ENCODE results near the gene STMN3.
"Not testable (repeated sequence)": the region's sequence is repeated elsewhere in the genome, so short reads cannot be mapped to it uniquely, and the experiment has no call there.

Gene STMN3

GRCh38 chr20:63664143-63664851 is 11.1 kb upstream of the STMN3 start:
- no peak overlapping the region for H3K4me3 ChIP-seq
- H3K27ac ChIP-seq: no peak overlapping the region
- DNase-seq (ENCODE audit: low read depth, low spot score): no peak
- no peaks in the 10 kb centered on the region for H3K9me3 ChIP-seq (ENCODE audit: low read depth, low read length)
- no peak overlapping the region for H3K9ac ChIP-seq (ENCODE audit: insufficient read length)
- no peak for TF ChIP-seq FOXP2 (optimal IDR thresholded peaks at IDR 0.05; ENCODE audit: control extremely low read depth, extremely low read length, insufficient read depth)
- no peak for TF ChIP-seq POLR2AphosphoS5 (IDR thresholded peaks at IDR 0.05; ENCODE audit: borderline replicate concordance, low read depth, low read length)
- TF ChIP-seq EZH2 (IDR thresholded peaks at IDR 0.05): no peak
- peaks cover 42% of the 10 kb centered on the region for H3K36me3 ChIP-seq (ENCODE audit: insufficient read depth, low read length)

DNA sequence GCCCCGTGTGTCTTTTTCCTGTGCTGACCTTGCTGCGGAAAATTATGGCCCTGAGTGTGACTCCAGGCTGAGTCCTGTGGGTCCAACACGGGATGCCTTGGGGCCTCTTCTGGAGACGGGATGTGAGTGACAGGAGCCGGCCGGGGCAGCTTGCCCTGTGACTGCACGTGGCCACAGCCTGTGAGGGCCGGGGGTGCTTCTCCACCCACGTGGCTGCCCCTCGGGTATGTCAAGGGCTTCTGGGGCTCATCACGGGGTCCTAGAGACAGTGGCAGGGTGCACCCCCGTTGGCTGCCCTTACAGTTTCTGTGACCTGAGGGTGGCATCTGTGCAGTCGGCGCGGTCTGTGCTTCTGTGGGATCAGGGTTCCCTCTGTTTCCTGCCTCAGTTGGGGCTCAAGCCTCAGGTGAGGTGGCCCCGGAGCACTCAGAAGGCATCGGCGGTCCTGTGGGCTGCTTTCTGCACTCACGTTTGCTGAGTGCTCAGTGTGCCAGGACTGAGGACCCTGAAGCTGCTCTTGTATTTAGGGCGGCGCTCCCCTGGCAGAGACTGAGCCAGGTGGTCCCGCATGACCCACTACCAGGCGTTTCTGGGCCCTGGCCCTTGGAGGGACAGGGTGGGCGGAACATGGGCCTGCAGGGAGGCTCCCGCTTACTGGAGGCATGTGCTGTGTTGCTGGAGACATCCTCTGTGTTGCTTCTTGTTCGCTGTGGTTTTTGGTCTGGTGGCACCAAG is 10.3 kb upstream of the STMN3 start:
- TF ChIP-seq EZH2 (IDR thresholded peaks at IDR 0.05) (no peak), FOXP2 (optimal IDR thresholded peaks at IDR 0.05; ENCODE audit: control extremely low read depth, extremely low read length, insufficient read depth) (no peak), POLR2AphosphoS5 (IDR thresholded peaks at IDR 0.05; ENCODE audit: borderline replicate concordance, low read depth, low read length) (no peak)
- Histone ChIP-seq H3K27ac (no peak overlapping the region), H3K36me3 (ENCODE audit: insufficient read depth, low read length) (peaks cover 38% of the 10 kb centered on the region)

DNA sequence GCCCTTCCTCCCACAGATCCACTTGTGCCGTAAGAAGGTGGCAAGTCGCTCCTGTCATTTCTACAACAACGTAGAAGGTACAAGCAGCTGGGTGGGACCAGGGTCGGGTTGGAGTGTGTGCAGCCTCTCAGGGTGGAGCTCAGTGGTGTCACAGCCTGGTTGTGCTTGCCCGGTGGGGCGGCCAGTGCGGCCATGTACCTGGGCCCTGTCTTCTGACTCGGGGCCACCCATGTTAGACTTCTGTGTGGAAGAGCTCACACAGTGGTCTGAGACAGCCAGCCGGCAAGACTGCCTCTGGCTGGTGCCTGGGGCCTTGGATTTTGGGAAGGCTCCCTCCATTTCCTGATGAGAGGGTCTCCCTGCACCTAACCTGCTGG is 9.6 kb upstream of the STMN3 start:
- DNase-seq (ENCODE audit: low read depth, low spot score): no peak
- H3K36me3 ChIP-seq (ENCODE audit: insufficient read depth, low read length): peaks cover 31% of the 10 kb centered on the region
- no peaks in the 10 kb centered on the region for H3K9me3 ChIP-seq (ENCODE audit: low read depth, low read length)
- H3K9ac ChIP-seq (ENCODE audit: insufficient read length): no peak overlapping the region
- H3K4me3 ChIP-seq: no peak overlapping the region
- no peak overlapping the region for H3K27ac ChIP-seq
- TF ChIP-seq POLR2AphosphoS5 (IDR thresholded peaks at IDR 0.05; ENCODE audit: borderline replicate concordance, low read depth, low read length): no peak

More for the DNA sequence above, 10.3 kb upstream of the STMN3 start:
- no peak for DNase-seq (ENCODE audit: low read depth, low spot score)
- Histone ChIP-seq H3K9me3 (ENCODE audit: low read depth, low read length) (no peaks in the 10 kb centered on the region), H3K9ac (ENCODE audit: insufficient read length) (no peak overlapping the region), H3K4me3 (no peak overlapping the region)

DNA sequence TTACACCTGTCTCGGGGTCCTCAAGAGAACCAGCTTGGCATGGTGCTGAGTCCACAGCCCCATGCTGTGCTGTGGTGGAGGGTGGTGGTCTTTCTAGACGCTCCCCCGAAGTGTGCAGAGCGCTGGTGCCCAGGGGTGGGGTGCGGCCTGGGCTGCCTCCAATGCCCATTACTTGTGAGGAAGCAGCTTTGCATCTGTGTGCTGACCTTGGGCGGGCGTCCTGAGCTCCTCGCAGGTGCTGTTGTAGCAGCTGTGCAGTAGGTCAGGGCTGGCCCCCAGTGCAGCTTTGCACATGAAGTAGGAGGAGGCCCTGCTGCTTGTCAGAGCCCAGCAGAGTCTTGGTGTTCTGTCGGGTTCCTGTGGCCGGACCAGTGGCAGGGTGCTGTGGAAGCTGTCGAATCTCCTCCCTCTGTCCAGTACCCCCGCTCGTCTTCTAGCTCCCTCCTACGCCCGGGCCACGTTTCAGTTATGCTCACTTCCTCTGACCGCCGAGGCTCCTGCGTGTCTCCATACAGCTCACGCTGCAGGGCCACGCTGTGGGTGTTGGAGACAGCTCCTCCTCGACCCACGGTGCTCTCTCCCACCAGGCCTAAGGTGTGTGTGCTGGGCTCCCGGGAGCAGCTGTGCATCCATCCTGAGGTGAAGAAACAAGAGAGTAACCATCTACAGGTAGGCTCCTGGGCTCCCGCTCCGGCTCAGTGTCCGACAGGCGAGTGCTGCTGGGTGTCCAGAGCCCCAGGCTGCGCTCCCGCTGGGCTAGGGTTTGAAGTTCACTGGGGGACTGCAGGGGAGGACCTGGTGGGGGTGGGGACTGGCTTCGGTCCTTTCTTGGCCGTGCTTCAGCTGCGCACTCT is 9.0 kb upstream of the STMN3 start:
- Histone ChIP-seq H3K27ac (no peak overlapping the region), H3K36me3 (ENCODE audit: insufficient read depth, low read length) (peaks cover 24% of the 10 kb centered on the region), H3K9ac (ENCODE audit: insufficient read length) (no peak overlapping the region), H3K4me3 (no peak overlapping the region), H3K9me3 (ENCODE audit: low read depth, low read length) (no peaks in the 10 kb centered on the region)
- DNase-seq (ENCODE audit: low read depth, low spot score): no peak
- TF ChIP-seq POLR2AphosphoS5 (IDR thresholded peaks at IDR 0.05; ENCODE audit: borderline replicate concordance, low read depth, low read length): no peak
- TF ChIP-seq EZH2 (IDR thresholded peaks at IDR 0.05): no peak
- no peak for TF ChIP-seq FOXP2 (optimal IDR thresholded peaks at IDR 0.05; ENCODE audit: control extremely low read depth, extremely low read length, insufficient read depth)

GRCh38 chr20:63661108-63661507 is 7.9 kb upstream of the STMN3 start:
- no peak for DNase-seq (ENCODE audit: low read depth, low spot score)

GRCh38 chr20:63660622-63661021 is 7.4 kb upstream of the STMN3 start:
- Histone ChIP-seq H3K36me3 (ENCODE audit: insufficient read depth, low read length) (peaks cover 17% of the 10 kb centered on the region; the same call in 1 of the 2 replicates), H3K4me3 (no peak overlapping the region), H3K27ac (no peak overlapping the region), H3K9ac (ENCODE audit: insufficient read length) (no peak overlapping the region), H3K9me3 (ENCODE audit: low read depth, low read length) (no peaks in the 10 kb centered on the region)
- TF ChIP-seq POLR2AphosphoS5 (IDR thresholded peaks at IDR 0.05; ENCODE audit: borderline replicate concordance, low read depth, low read length) (no peak), EZH2 (IDR thresholded peaks at IDR 0.05) (no peak), FOXP2 (optimal IDR thresholded peaks at IDR 0.05; ENCODE audit: control extremely low read depth, extremely low read length, insufficient read depth) (no peak)
- DNase-seq (ENCODE audit: low read depth, low spot score): no peak

More at GRCh38 chr20:63661108-63661507, 7.9 kb upstream of the STMN3 start:
- TF ChIP-seq EZH2 (IDR thresholded peaks at IDR 0.05) (no peak), POLR2AphosphoS5 (IDR thresholded peaks at IDR 0.05; ENCODE audit: borderline replicate concordance, low read depth, low read length) (no peak), FOXP2 (optimal IDR thresholded peaks at IDR 0.05; ENCODE audit: control extremely low read depth, extremely low read length, insufficient read depth) (no peak)
- Histone ChIP-seq H3K27ac (no peak overlapping the region), H3K9ac (ENCODE audit: insufficient read length) (no peak overlapping the region), H3K9me3 (ENCODE audit: low read depth, low read length) (no peaks in the 10 kb centered on the region), H3K4me3 (no peak overlapping the region), H3K36me3 (ENCODE audit: insufficient read depth, low read length) (peaks cover 20% of the 10 kb centered on the region; the same call in 1 of the 2 replicates)

DNA sequence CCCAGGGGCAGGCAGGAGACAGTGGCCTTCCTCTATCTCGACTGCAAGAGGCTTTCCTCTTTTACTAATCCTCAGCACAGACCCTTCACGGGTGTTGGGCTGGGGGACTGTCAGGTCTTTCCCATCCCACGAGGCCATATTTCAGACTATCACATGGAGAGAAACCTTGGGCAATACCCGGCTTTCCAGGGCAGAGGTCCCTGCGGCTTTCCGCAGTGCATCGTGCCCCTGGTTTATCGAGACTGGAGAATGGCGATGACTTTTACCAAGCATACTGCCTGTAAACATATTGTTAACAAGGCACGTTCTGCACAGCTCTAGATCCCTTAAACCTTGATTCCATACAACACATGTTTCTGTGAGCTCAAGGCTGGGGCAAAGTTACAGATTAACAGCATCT is 7.0 kb upstream of the STMN3 start:
- not testable (repeated sequence) for H3K4me3 ChIP-seq; H3K9me3 ChIP-seq (ENCODE audit: low read depth, low read length); DNase-seq (ENCODE audit: low read depth, low spot score); H3K27ac ChIP-seq; H3K9ac ChIP-seq (ENCODE audit: insufficient read length)
- peaks cover 17% of the 10 kb centered on the region; the same call in 1 of the 2 replicates for H3K36me3 ChIP-seq (ENCODE audit: insufficient read depth, low read length)

GRCh38 chr20:63659370-63659769 is 6.1 kb upstream of the STMN3 start:
- DNase-seq (ENCODE audit: low read depth, low spot score): no peak
- TF ChIP-seq POLR2AphosphoS5 (IDR thresholded peaks at IDR 0.05; ENCODE audit: borderline replicate concordance, low read depth, low read length) (no peak), FOXP2 (optimal IDR thresholded peaks at IDR 0.05; ENCODE audit: control extremely low read depth, extremely low read length, insufficient read depth) (no peak), EZH2 (IDR thresholded peaks at IDR 0.05) (no peak)
- Histone ChIP-seq H3K4me3 (peak overlapping the region; percentile 100), H3K9ac (ENCODE audit: insufficient read length) (peak overlapping the region; percentile 95), H3K36me3 (ENCODE audit: insufficient read depth, low read length) (peaks cover 17% of the 10 kb centered on the region; the same call in 1 of the 2 replicates), H3K27ac (no peak overlapping the region), H3K9me3 (ENCODE audit: low read depth, low read length) (no peaks in the 10 kb centered on the region)

All from SK-N-MC (cell line).